Liver (tissue), 3 donors: Measurements from ENCODE around the gene TSPOAP1.

Source experiments
- CTCF ChIP-seq: fragments of 150-350 bp; IDR thresholded peaks from 2 replicates; pipeline ENCODE4 v1.5.1; 2017; ENCODE audit warnings: improper control_type of control experiment, low read depth, low read length; ENCODE audit not compliant: missing input control
- MAX ChIP-seq: IDR thresholded peaks from 2 replicates; pipeline ENCODE4 v1.6.1; 2016; ENCODE audit warnings: antibody characterized with exemption
- TF ChIP-seq, protein P1 (sequence below): IDR thresholded peaks from 2 replicates; pipeline ENCODE4 v1.6.1; 2016; ENCODE audit warnings: antibody characterized with exemption
- donor health status: healthy.
- donor health status: healthy.

DNA sequence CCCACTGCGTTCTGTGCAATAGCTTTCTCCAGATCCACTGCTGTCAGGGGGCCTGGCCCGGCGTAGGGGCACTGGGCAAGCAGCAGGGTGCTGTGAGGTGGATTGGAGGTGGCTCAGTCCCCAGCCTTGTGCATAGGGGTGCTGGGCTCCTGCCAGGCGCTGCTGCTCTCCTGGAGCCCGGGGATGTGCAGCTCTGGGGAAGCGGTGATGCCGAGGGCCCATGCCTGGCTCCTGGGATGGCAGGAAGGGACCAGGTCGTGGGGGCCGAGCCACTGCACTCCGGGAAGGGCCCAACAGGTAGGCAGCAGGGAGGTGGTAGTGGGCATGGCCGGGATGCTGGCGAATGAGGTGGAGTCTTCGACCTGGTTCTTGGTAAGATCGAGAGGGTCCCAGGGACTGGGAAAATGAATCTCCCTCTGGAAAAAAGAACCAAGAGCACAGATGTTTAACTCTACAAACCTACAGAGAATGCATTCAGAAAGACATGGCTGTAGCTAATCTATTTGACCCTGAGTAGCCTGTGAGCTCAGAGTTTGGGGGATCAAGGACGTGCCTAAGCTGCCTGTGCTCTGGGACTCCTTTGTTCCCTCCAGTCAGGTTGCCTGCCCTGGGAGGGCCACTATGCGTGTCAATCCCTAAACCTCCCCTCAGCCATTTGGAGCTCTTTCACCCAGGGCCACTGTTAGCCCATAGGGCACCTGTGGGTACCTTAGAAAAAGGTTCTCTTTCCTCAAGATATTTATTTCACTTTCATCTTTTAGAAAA, 30.0 kb upstream of the TSPOAP1 start:
- no peak for TF ChIP-seq CTCF
- TF ChIP-seq, protein P1, sequence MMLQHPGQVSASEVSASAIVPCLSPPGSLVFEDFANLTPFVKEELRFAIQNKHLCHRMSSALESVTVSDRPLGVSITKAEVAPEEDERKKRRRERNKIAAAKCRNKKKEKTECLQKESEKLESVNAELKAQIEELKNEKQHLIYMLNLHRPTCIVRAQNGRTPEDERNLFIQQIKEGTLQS, result no peak
- no peak for TF ChIP-seq MAX
